MM.1S (cell line): Measurements from ENCODE around the gene CARMIL1.

Source experiments
- DNase-seq: peaks from one replicate; pipeline ENCODE4 v3.0.0-alpha.2; 2015
- H2AFZ ChIP-seq: fragments of 300-600 bp; sonication (generic); 2 replicates; pipeline ENCODE4 v1.6.0; 2016; ENCODE audit warnings: antibody characterized with exemption, low read length
- H3F3A ChIP-seq: fragments of 300-600 bp; sonication (generic); 2 replicates; pipeline ENCODE4 v1.6.1; 2016; ENCODE audit warnings: mild to moderate bottlenecking, antibody characterized with exemption, low read length, moderate library complexity, mixed read lengths; ENCODE audit not compliant: insufficient read depth
- H3K27ac ChIP-seq: fragments of 300-600 bp; sonication (generic); 2 replicates; pipeline ENCODE4 v1.5.1; 2016; ENCODE audit warnings: mild to moderate bottlenecking, low read length
- H3K27me3 ChIP-seq: fragments of 300-600 bp; sonication (generic); replicated peaks from 2 replicates; pipeline ENCODE4 v1.6.0; 2016; ENCODE audit warnings: low read length; ENCODE audit not compliant: insufficient read depth
- H3K36me3 ChIP-seq: fragments of 300-600 bp; sonication (generic); replicated peaks from 2 replicates; pipeline ENCODE4 v1.6.1; 2016; ENCODE audit warnings: mild to moderate bottlenecking, low read length, mixed read lengths; ENCODE audit not compliant: insufficient read depth
- H3K4me1 ChIP-seq: fragments of 300-600 bp; sonication (generic); 2 replicates; pipeline ENCODE4 v1.6.1; 2016; ENCODE audit warnings: low read length, mixed read lengths
- H3K4me2 ChIP-seq: fragments of 300-600 bp; sonication (generic); 2 replicates; pipeline ENCODE4 v1.6.0; 2016; ENCODE audit warnings: low read depth, low read length
- H3K4me3 ChIP-seq: fragments of 300-600 bp; sonication (generic); 2 replicates; pipeline ENCODE4 v1.5.1; 2016; ENCODE audit warnings: low read length, mixed read lengths
- H3K79me2 ChIP-seq: fragments of 300-600 bp; sonication (generic); 2 replicates; pipeline ENCODE4 v1.6.1; 2016; ENCODE audit warnings: mixed run types, low read length, mixed read lengths
- H3K9ac ChIP-seq: fragments of 300-600 bp; sonication (generic); 2 replicates; pipeline ENCODE4 v1.6.1; 2016; ENCODE audit warnings: low read length, mixed read lengths
- H3K9me2 ChIP-seq: fragments of 300-600 bp; sonication (generic); replicated peaks from 2 replicates; pipeline ENCODE4 v1.6.1; 2016; ENCODE audit warnings: mild to moderate bottlenecking, low read length, mixed read lengths; ENCODE audit not compliant: insufficient read depth
- H3K9me3 ChIP-seq: fragments of 300-600 bp; sonication (generic); replicated peaks from 2 replicates; pipeline ENCODE4 v1.6.1; 2016; ENCODE audit warnings: mild to moderate bottlenecking, low read length, mixed read lengths; ENCODE audit not compliant: insufficient read depth
- H4K20me1 ChIP-seq: fragments of 300-600 bp; sonication (generic); 2 replicates; pipeline ENCODE4 v1.6.1; 2016; ENCODE audit warnings: mild to moderate bottlenecking, low read length, moderate library complexity, mixed read lengths; ENCODE audit not compliant: insufficient read depth
- CTCF ChIP-seq: fragments of 300-600 bp; sonication (generic); IDR thresholded peaks from 2 replicates; pipeline ENCODE4 v1.5.1; 2016; ENCODE audit warnings: antibody characterized with exemption, low read length, mixed read lengths
- EZH2 ChIP-seq: fragments of 300-600 bp; sonication (generic); optimal IDR thresholded peaks from 2 replicates; pipeline ENCODE3; 2017; ENCODE audit warnings: low read depth, mild to moderate bottlenecking, antibody characterized with exemption, low read length, mixed read lengths
- EZH2phosphoT487 ChIP-seq: fragments of 300-600 bp; sonication (generic); IDR thresholded peaks from 2 replicates; pipeline ENCODE4 v1.6.1; 2018; ENCODE audit warnings: antibody characterized with exemption, low read length

CARMIL1 gene

DNA sequence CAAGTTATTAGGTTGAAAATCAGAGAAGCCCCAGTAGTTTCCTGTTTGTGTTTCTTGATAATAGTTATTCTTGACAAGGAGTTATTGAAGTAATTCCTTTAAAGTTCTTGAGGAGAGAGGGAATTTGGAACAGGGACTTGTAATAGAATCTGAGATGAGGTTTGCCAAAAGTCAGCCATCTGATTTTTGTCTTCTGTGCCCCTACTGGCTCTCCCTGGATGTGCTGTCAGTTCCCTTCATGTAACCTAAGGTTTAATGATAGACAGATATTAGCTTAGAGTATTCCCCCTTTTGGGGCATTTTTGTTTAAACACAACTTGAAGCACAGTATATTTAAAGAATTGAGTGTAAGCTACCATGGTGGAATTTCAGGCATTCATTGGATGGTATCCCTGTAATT lies 71.4 kb downstream of the CARMIL1 start:
- peaks cover 97% of the 10 kb centered on the region for H3K79me2 ChIP-seq
- no peaks in the 10 kb centered on the region for H3K36me3 ChIP-seq
- no peak for DNase-seq
- no peaks in the 10 kb centered on the region for H3K9me3 ChIP-seq
- no peak for TF ChIP-seq EZH2
- TF ChIP-seq CTCF: no peak
- no peak for TF ChIP-seq EZH2phosphoT487
- H3F3A ChIP-seq: no peaks in the 10 kb centered on the region
- no peaks in the 10 kb centered on the region for H3K9me2 ChIP-seq
- no peak overlapping the region for H2AFZ ChIP-seq
- peaks cover 7% of the 10 kb centered on the region; the same call in 1 of the 2 replicates for H3K4me1 ChIP-seq
- no peak overlapping the region for H3K4me3 ChIP-seq
- no peaks in the 10 kb centered on the region for H3K27me3 ChIP-seq
- no peak overlapping the region for H3K27ac ChIP-seq
- no peak overlapping the region for H3K4me2 ChIP-seq
- no peaks in the 10 kb centered on the region for H4K20me1 ChIP-seq
- no peak overlapping the region for H3K9ac ChIP-seq

GRCh38 chr6:25351485-25351884 lies 72.3 kb downstream of the CARMIL1 start:
- H3K4me2 ChIP-seq: no peak overlapping the region
- DNase-seq: no peak
- H3K9me3 ChIP-seq: no peaks in the 10 kb centered on the region
- no peaks in the 10 kb centered on the region for H4K20me1 ChIP-seq
- no peaks in the 10 kb centered on the region for H3K27me3 ChIP-seq
- TF ChIP-seq EZH2: no peak
- TF ChIP-seq EZH2phosphoT487: no peak
- TF ChIP-seq CTCF: no peak
- H3K4me1 ChIP-seq: peaks cover 7% of the 10 kb centered on the region; the same call in 1 of the 2 replicates
- no peaks in the 10 kb centered on the region for H3K9me2 ChIP-seq
- H3K27ac ChIP-seq: no peak overlapping the region
- no peak overlapping the region for H3K4me3 ChIP-seq
- H2AFZ ChIP-seq: no peak overlapping the region
- H3F3A ChIP-seq: no peaks in the 10 kb centered on the region
- H3K36me3 ChIP-seq: no peaks in the 10 kb centered on the region
- H3K9ac ChIP-seq: no peak overlapping the region
- peaks cover 95% of the 10 kb centered on the region for H3K79me2 ChIP-seq

- DNase-seq: no peak
- Histone ChIP-seq H3K4me2 (no peak overlapping the region), H3K79me2 (peaks cover 95% of the 10 kb centered on the region)
Observed at GRCh38 chr6:25352285-25352684, 73.1 kb downstream of the CARMIL1 start.

More at GRCh38 chr6:25352285-25352684, 73.1 kb downstream of the CARMIL1 start:
- H3K9me3 ChIP-seq: no peaks in the 10 kb centered on the region
- H3K27me3 ChIP-seq: no peaks in the 10 kb centered on the region
- no peak overlapping the region for H2AFZ ChIP-seq
- H3K27ac ChIP-seq: no peak overlapping the region
- no peak for TF ChIP-seq EZH2phosphoT487
- no peak for TF ChIP-seq EZH2
- no peak for TF ChIP-seq CTCF
- H3F3A ChIP-seq: no peaks in the 10 kb centered on the region
- H3K4me1 ChIP-seq: peaks cover 7% of the 10 kb centered on the region; the same call in 1 of the 2 replicates
- no peaks in the 10 kb centered on the region for H4K20me1 ChIP-seq
- H3K9ac ChIP-seq: no peak overlapping the region
- H3K9me2 ChIP-seq: no peaks in the 10 kb centered on the region
- no peaks in the 10 kb centered on the region for H3K36me3 ChIP-seq
- H3K4me3 ChIP-seq: no peak overlapping the region
